Mammary epithelial cell (primary cell): ENCODE data around the gene ZBTB44.
"Not testable (repeated sequence)": the region's sequence is repeated elsewhere in the genome, so short reads cannot be mapped to it uniquely, and the experiment has no call there.

Experiments used
- EZH2 ChIP-seq: IDR thresholded peaks from 2 replicates; pipeline ENCODE4 v1.6.1; 2012; ENCODE audit warnings: low read length, inconsistent platforms, borderline replicate concordance
- TF ChIP-seq, protein P1 (sequence below), 2 donors: IDR thresholded peaks in 1 of 2; conservative IDR thresholded peaks in 1 of 2; 2 replicates each; pipeline ENCODE4 v1.5.1; 2011 to 2012; ENCODE audit warnings: inconsistent platforms in 2 of 2, low read length in 2 of 2, mild to moderate bottlenecking in 2 of 2, control low read depth in 1 of 2, low read depth in 1 of 2; ENCODE audit not compliant: insufficient read depth in 1 of 2; ENCODE audit errors: extremely low read depth in 1 of 2

DNA sequence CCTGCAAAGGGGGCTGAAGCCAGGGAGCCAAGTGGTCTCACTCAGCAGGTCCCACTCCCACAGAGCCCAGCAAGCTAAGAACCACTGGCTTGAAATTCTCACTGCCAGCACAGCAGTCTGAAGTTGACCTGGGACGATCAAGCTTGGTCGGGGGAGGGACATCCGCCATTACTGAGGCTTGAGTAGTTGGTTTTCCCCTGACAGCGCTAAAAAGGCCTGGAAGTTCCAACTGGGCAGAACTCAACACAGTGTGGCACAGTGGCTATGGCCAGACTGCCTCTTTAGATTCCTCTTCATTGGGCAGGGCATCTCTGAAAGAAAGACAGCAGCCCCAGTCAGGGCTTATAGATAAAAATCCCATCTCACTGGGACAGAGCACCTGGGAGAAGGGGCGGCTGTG is 64.8 kb downstream of the ZBTB44 start:
- TF ChIP-seq, protein P1, sequence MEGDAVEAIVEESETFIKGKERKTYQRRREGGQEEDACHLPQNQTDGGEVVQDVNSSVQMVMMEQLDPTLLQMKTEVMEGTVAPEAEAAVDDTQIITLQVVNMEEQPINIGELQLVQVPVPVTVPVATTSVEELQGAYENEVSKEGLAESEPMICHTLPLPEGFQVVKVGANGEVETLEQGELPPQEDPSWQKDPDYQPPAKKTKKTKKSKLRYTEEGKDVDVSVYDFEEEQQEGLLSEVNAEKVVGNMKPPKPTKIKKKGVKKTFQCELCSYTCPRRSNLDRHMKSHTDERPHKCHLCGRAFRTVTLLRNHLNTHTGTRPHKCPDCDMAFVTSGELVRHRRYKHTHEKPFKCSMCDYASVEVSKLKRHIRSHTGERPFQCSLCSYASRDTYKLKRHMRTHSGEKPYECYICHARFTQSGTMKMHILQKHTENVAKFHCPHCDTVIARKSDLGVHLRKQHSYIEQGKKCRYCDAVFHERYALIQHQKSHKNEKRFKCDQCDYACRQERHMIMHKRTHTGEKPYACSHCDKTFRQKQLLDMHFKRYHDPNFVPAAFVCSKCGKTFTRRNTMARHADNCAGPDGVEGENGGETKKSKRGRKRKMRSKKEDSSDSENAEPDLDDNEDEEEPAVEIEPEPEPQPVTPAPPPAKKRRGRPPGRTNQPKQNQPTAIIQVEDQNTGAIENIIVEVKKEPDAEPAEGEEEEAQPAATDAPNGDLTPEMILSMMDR (conservative IDR thresholded peaks at IDR 0.05 in 1 of 2, IDR thresholded peaks at IDR 0.05 in 1 of 2; ENCODE audit: extremely low read depth in 1 of 2, insufficient read depth in 1 of 2, low read depth in 1 of 2, low read length in 2 of 2), result not testable (repeated sequence)
- not testable (repeated sequence) for TF ChIP-seq EZH2
